Erythroblast (primary cell): ENCODE results near the gene KCNE1.

Experiments used
- GATA1 ChIP-seq: IDR thresholded peaks from 2 replicates; pipeline ENCODE4 v1.6.1; 2011; ENCODE audit warnings: low read depth, mild to moderate bottlenecking, control low read depth, low read length, moderate library complexity
- POLR2A ChIP-seq: IDR thresholded peaks from 2 replicates; pipeline ENCODE4 v1.6.1; 2011; ENCODE audit warnings: mild to moderate bottlenecking, low read length

DNA sequence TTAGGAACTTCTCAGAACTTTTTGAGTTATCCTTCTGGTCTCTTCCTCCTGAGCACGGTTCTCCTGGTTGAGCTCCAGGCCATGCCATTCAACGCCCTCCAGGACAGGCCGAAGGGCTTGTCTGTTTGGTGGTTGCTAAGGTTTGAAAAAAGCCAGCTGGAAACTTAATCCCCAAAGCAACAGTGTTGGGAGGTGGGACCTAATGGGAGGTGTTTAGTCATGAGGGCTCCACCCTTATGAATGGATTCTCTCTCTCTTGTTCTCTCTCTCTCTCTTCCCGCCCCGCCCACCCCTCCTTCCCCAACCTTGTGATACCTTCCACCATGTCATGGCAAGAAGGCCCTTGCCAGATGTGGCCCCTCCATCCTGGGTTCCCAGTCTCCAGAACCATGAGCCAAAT, 829 bp downstream of the KCNE1 start:
- TF ChIP-seq POLR2A (no peak), GATA1 (no peak)
